ENCODE data around the gene TJP3.

The TJP3 gene

DNA sequence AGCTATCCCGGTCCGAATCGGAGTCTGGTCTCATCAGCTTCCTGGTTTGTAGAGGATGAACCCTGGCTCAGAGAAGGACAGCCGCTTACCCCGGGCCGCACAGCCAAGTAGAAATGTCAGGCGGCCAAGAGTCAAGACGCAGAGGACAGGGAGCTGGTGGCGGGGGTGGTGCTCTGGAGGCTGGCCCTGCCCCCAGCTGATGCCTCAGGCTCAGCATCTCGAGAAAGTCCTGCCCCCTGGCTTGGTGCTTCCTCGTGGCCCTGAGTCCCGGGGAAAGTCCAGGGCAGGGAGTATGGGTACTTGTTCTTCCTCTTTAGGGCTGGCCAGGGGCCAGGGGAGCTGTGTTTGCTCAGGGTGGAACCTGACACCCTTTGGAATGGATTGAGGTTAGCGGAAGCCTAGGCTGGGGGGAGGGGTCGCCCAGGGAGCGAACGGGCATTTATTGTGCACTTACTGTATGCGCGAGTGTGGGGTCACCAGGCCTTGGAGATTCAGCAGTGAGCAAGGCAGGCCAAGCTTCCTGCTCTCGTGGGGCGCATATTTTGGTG lies 2.2 kb downstream of the TJP3 start:
- peak overlapping the region; percentile 18 for H2BK120ac ChIP-seq (ENCODE audit: low read depth, low read length)
- peak overlapping the region; percentile 30 for H2BK12ac ChIP-seq (ENCODE audit: low read length)
- H3K18ac ChIP-seq (ENCODE audit: low read length): peak overlapping the region; percentile 71
- H3K4me3 ChIP-seq (ENCODE audit: low read length in 2 of 2): no peak overlapping the region
- H4K8ac ChIP-seq (ENCODE audit: low read depth, low read length): no peak overlapping the region
- H3K4me2 ChIP-seq (ENCODE audit: insufficient read depth, low read length, poor library complexity, severe bottlenecking): peak overlapping the region; percentile 2
- H3K4ac ChIP-seq (ENCODE audit: low read length): peak overlapping the region; percentile 93
- H4K91ac ChIP-seq (ENCODE audit: low read depth, low read length, poor library complexity): no peak overlapping the region
- H3K36me3 ChIP-seq (replicated peaks in 1 of 2; ENCODE audit: control insufficient read depth in 2 of 2, insufficient read depth in 2 of 2, low read length in 2 of 2): no peaks in the 10 kb centered on the region
- peaks cover 0 to 12% of the 10 kb centered on the region in 2 donors for H3K4me1 ChIP-seq (ENCODE audit: control insufficient read depth in 2 of 2, insufficient read depth in 1 of 2, low read depth in 1 of 2, low read length in 2 of 2)
- H3K9me3 ChIP-seq (replicated peaks in 1 of 2; ENCODE audit: control insufficient read depth in 2 of 2, insufficient read depth in 1 of 2, low read depth in 1 of 2, low read length in 2 of 2): peaks cover 0 to 2% of the 10 kb centered on the region in 2 donors
- peak overlapping the region; percentile 96 for H2AK5ac ChIP-seq (ENCODE audit: low read depth, low read length)
- H2BK5ac ChIP-seq (ENCODE audit: low read length): no peak overlapping the region
- peak overlapping the region; percentile 30 for H3K9ac ChIP-seq (ENCODE audit: low read depth, low read length, poor library complexity)
- peak overlapping the region; percentile 71 for H3K14ac ChIP-seq (ENCODE audit: low read length)
- DNase-seq (ENCODE audit: low spot score): no peak
- peak overlapping the region; percentile 71 for H2BK15ac ChIP-seq (ENCODE audit: low read length)
- H3K27me3 ChIP-seq (ENCODE audit: control insufficient read depth in 3 of 3, insufficient read depth in 3 of 3, low read depth in 1 of 3, low read length in 3 of 3): peaks cover 0 to 16% (median 11%) of the 10 kb centered on the region in 3 experiments
- no CpG with 5 or more reads among the region's 20 CpGs for WGBS, 2 donors (ENCODE audit: extremely low coverage in 2 of 2, insufficient read length in 2 of 2, insufficient replicate concordance in 1 of 2)
- no peak overlapping the region for H3K23ac ChIP-seq (ENCODE audit: low read depth, low read length, poor library complexity)
- no peaks in the 10 kb centered on the region for H3K79me1 ChIP-seq (ENCODE audit: low read depth, low read length)
- no peak overlapping the region for H3K27ac ChIP-seq (replicated peaks; ENCODE audit: low read length)
- H2AFZ ChIP-seq (ENCODE audit: low read length): no peak overlapping the region

DNA sequence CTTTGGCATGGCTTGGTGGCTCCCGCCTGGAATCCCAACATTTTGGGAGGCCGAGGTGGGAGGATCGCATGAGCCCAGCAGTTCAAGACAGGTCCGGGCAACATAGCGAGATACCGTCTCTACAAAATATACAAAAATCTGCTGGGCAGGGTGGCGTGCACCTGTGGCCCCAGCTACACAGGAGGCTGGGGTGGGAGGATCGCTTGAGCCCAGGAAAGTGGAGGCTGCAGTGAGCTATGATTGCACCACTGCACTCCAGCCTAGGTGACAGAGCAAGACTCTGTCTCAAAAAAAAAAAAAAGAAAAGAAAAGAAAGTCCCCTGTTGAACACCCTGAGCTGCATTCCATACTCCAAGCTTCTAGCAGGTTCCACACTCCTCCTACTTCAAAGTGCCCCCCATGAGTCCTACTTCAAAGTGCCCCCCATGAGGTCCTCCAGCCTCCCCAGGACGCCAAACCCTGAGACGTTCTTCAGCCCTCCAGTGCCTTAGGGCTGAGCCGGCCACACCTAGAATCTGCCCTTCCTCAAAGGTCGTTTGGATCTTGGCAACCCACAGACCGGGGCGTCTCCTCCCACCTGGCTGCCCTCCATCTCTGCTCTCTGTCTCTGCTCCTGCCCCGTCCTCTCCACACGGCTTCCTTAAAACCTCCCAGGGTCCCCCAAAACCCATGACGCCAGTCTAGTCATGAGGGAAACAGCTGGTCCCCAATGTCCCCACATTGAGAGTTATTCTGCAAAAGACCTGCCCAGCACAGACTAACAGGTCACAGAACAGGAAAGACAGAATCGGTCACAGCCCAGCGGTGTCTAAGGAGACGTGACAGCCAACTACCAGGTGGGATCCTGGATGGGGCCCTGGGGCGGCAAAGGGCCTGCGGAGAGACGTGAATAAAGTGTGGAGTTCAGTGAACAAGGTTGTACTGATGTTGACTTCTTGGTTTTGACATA lies 4.8 kb downstream of the TJP3 start:
- Histone ChIP-seq H3K79me1 (ENCODE audit: low read depth, low read length) (no peaks in the 10 kb centered on the region), H3K27ac (replicated peaks; ENCODE audit: low read length) (no peak overlapping the region), H3K4ac (ENCODE audit: low read length) (no peak overlapping the region), H3K14ac (ENCODE audit: low read length) (no peak overlapping the region), H3K36me3 (replicated peaks in 1 of 2; ENCODE audit: control insufficient read depth in 2 of 2, insufficient read depth in 2 of 2, low read length in 2 of 2) (no peaks in the 10 kb centered on the region), H3K23ac (ENCODE audit: low read depth, low read length, poor library complexity) (no peak overlapping the region), H3K27me3 (ENCODE audit: control insufficient read depth in 3 of 3, insufficient read depth in 3 of 3, low read depth in 1 of 3, low read length in 3 of 3) (peaks cover 0 to 15% (median 8%) of the 10 kb centered on the region in 3 experiments), H2AK5ac (ENCODE audit: low read depth, low read length) (no peak overlapping the region), H2BK12ac (ENCODE audit: low read length) (no peak overlapping the region), H4K91ac (ENCODE audit: low read depth, low read length, poor library complexity) (no peak overlapping the region), H4K8ac (ENCODE audit: low read depth, low read length) (no peak overlapping the region), H2BK15ac (ENCODE audit: low read length) (no peak overlapping the region), H3K4me1 (ENCODE audit: control insufficient read depth in 2 of 2, insufficient read depth in 1 of 2, low read depth in 1 of 2, low read length in 2 of 2) (peaks cover 0 to 10% of the 10 kb centered on the region in 2 donors), H3K18ac (ENCODE audit: low read length) (no peak overlapping the region), H2AFZ (ENCODE audit: low read length) (no peak overlapping the region), H2BK120ac (ENCODE audit: low read depth, low read length) (no peak overlapping the region), H3K9ac (ENCODE audit: low read depth, low read length, poor library complexity) (peak overlapping the region; percentile 61), H3K4me2 (ENCODE audit: insufficient read depth, low read length, poor library complexity, severe bottlenecking) (no peak overlapping the region), H2BK5ac (ENCODE audit: low read length) (no peak overlapping the region), H3K9me3 (replicated peaks in 1 of 2; ENCODE audit: control insufficient read depth in 2 of 2, insufficient read depth in 1 of 2, low read depth in 1 of 2, low read length in 2 of 2) (peaks cover 0 to under 1% of the 10 kb centered on the region in 2 donors), H3K4me3 (ENCODE audit: low read length in 2 of 2) (no peak overlapping the region)
- no peak for DNase-seq (ENCODE audit: low spot score)
- WGBS, 2 donors (ENCODE audit: extremely low coverage in 2 of 2, insufficient read length in 2 of 2, insufficient replicate concordance in 1 of 2): no CpG with 5 or more reads among the region's 23 CpGs

DNA sequence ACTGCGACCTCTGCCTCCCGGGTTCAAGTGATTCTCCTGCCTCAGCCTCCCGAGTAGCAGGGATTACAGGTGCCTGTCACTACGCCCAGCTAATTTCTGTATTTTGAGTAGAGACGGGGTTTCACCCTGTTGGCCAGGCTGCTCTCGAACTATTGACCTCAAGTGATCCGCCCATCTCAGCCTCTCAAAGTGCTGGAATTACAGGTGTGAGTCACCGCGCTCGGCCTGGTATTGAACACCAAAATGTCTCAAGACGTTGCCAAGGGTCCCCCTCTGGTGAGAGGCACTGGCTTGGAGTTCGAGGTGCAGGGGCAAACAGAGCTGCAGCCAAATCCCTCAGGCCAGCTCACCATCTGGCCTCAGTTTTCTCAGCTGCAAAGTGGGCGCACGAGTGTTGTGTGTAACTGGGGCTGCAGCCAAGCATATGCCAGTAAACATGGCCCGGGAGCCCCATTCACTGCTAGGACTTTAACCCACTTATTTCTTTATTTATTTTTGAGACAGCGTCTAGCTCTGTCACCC lies 8.0 kb downstream of the TJP3 start:
- Histone ChIP-seq H2BK120ac (ENCODE audit: low read depth, low read length) (no peak overlapping the region), H3K4me3 (ENCODE audit: low read length in 2 of 2) (no peak overlapping the region), H3K27ac (replicated peaks; ENCODE audit: low read length) (no peak overlapping the region), H3K23ac (ENCODE audit: low read depth, low read length, poor library complexity) (no peak overlapping the region), H3K79me1 (ENCODE audit: low read depth, low read length) (no peaks in the 10 kb centered on the region), H3K4me2 (ENCODE audit: insufficient read depth, low read length, poor library complexity, severe bottlenecking) (no peak overlapping the region), H4K8ac (ENCODE audit: low read depth, low read length) (no peak overlapping the region), H2AK5ac (ENCODE audit: low read depth, low read length) (peak overlapping the region; percentile 10), H3K9ac (ENCODE audit: low read depth, low read length, poor library complexity) (no peak overlapping the region), H4K91ac (ENCODE audit: low read depth, low read length, poor library complexity) (no peak overlapping the region), H2BK12ac (ENCODE audit: low read length) (no peak overlapping the region), H2BK5ac (ENCODE audit: low read length) (no peak overlapping the region), H3K36me3 (replicated peaks in 1 of 2; ENCODE audit: control insufficient read depth in 2 of 2, insufficient read depth in 2 of 2, low read length in 2 of 2) (no peaks in the 10 kb centered on the region), H3K27me3 (ENCODE audit: control insufficient read depth in 3 of 3, insufficient read depth in 3 of 3, low read depth in 1 of 3, low read length in 3 of 3) (peaks cover 0 to 3% (median 0%) of the 10 kb centered on the region in 3 experiments), H3K4me1 (ENCODE audit: control insufficient read depth in 2 of 2, insufficient read depth in 1 of 2, low read depth in 1 of 2, low read length in 2 of 2) (no peaks in the 10 kb centered on the region), H3K4ac (ENCODE audit: low read length) (no peak overlapping the region), H3K9me3 (replicated peaks in 1 of 2; ENCODE audit: control insufficient read depth in 2 of 2, insufficient read depth in 1 of 2, low read depth in 1 of 2, low read length in 2 of 2) (no peaks in the 10 kb centered on the region), H2BK15ac (ENCODE audit: low read length) (peak overlapping the region; percentile 55), H3K14ac (ENCODE audit: low read length) (no peak overlapping the region), H3K18ac (ENCODE audit: low read length) (no peak overlapping the region), H2AFZ (ENCODE audit: low read length) (no peak overlapping the region)
- DNase-seq (ENCODE audit: low spot score): no peak
- no CpG with 5 or more reads among the region's 16 CpGs for WGBS, 2 donors (ENCODE audit: extremely low coverage in 2 of 2, insufficient read length in 2 of 2, insufficient replicate concordance in 1 of 2)

GRCh38 chr19:3719868-3720267 lies 11.7 kb downstream of the TJP3 start:
- no peak overlapping the region for H2BK12ac ChIP-seq (ENCODE audit: low read length)
- no peak overlapping the region for H2BK120ac ChIP-seq (ENCODE audit: low read depth, low read length)
- no peak overlapping the region for H2BK5ac ChIP-seq (ENCODE audit: low read length)
- no peak overlapping the region for H3K4me2 ChIP-seq (ENCODE audit: insufficient read depth, low read length, poor library complexity, severe bottlenecking)
- H3K4ac ChIP-seq (ENCODE audit: low read length): no peak overlapping the region
- no peak overlapping the region for H3K4me3 ChIP-seq (ENCODE audit: low read length in 2 of 2)
- DNase-seq (ENCODE audit: low spot score): no peak
- no peaks in the 10 kb centered on the region for H3K36me3 ChIP-seq (replicated peaks in 1 of 2; ENCODE audit: control insufficient read depth in 2 of 2, insufficient read depth in 2 of 2, low read length in 2 of 2)
- H2AFZ ChIP-seq (ENCODE audit: low read length): no peak overlapping the region
- no peak overlapping the region for H2AK5ac ChIP-seq (ENCODE audit: low read depth, low read length)
- no peak overlapping the region for H4K8ac ChIP-seq (ENCODE audit: low read depth, low read length)
- no peak overlapping the region for H3K27ac ChIP-seq (replicated peaks; ENCODE audit: low read length)
- peaks cover 6 to 12% of the 10 kb centered on the region in 2 donors for H3K4me1 ChIP-seq (ENCODE audit: control insufficient read depth in 2 of 2, insufficient read depth in 1 of 2, low read depth in 1 of 2, low read length in 2 of 2)
- H3K27me3 ChIP-seq (ENCODE audit: control insufficient read depth in 3 of 3, insufficient read depth in 3 of 3, low read depth in 1 of 3, low read length in 3 of 3): peaks cover 0 to 21% (median 5%) of the 10 kb centered on the region in 3 experiments
- no peak overlapping the region for H2BK15ac ChIP-seq (ENCODE audit: low read length)
- no peak overlapping the region for H3K9ac ChIP-seq (ENCODE audit: low read depth, low read length, poor library complexity)
- H3K23ac ChIP-seq (ENCODE audit: low read depth, low read length, poor library complexity): no peak overlapping the region
- H3K18ac ChIP-seq (ENCODE audit: low read length): no peak overlapping the region
- H3K79me1 ChIP-seq (ENCODE audit: low read depth, low read length): no peaks in the 10 kb centered on the region
- no peak overlapping the region for H3K14ac ChIP-seq (ENCODE audit: low read length)
- WGBS, 2 donors (ENCODE audit: extremely low coverage in 2 of 2, insufficient read length in 2 of 2, insufficient replicate concordance in 1 of 2): no CpG with 5 or more reads among the region's 4 CpGs
- no peaks in the 10 kb centered on the region for H3K9me3 ChIP-seq (replicated peaks in 1 of 2; ENCODE audit: control insufficient read depth in 2 of 2, insufficient read depth in 1 of 2, low read depth in 1 of 2, low read length in 2 of 2)
- no peak overlapping the region for H4K91ac ChIP-seq (ENCODE audit: low read depth, low read length, poor library complexity)
